ENCODE measurements around the gene MDFIC.
"Not testable (repeated sequence)": the region's sequence is repeated elsewhere in the genome, so short reads cannot be mapped to it uniquely, and the experiment has no call there.

Gene MDFIC

GRCh38 chr7:114922026-114922651 is at the start of gene MDFIC:
Gene MDFIC (plus strand): TSS chr7:114922094. CDS start chr7:114923034, 940 bp downstream.
- peak in 1 of 2 experiments; percentile 36 for DNase-seq

- DNase-seq, result no peak
Observed at GRCh38 chr7:114874170-114874569, 47.7 kb upstream of the MDFIC start.

GRCh38 chr7:114875186-114875585 is 46.7 kb upstream of the MDFIC start:
- DNase-seq, result no peak

- DNase-seq, result no peak
Observed at GRCh38 chr7:114879554-114879953, 42.3 kb upstream of the MDFIC start.

GRCh38 chr7:114885836-114886235 is 36.1 kb upstream of the MDFIC start:
- DNase-seq, result no peak

GRCh38 chr7:114886241-114886640 is 35.7 kb upstream of the MDFIC start:
- no peak for DNase-seq

- DNase-seq, result not testable (repeated sequence)
Observed at GRCh38 chr7:114889116-114889515, 32.8 kb upstream of the MDFIC start.

- DNase-seq, result peak in 1 of 2 experiments; percentile 4
Observed at GRCh38 chr7:114889646-114890285, 32.1 kb upstream of the MDFIC start.

- no peak for DNase-seq
Observed at GRCh38 chr7:114890561-114890960, 31.3 kb upstream of the MDFIC start.

GRCh38 chr7:114900127-114900526 is 21.8 kb upstream of the MDFIC start:
- no peak for DNase-seq

- no peak for DNase-seq
Observed at GRCh38 chr7:114901771-114902170, 20.1 kb upstream of the MDFIC start.

GRCh38 chr7:114903131-114903530 is 18.8 kb upstream of the MDFIC start:
- DNase-seq, result no peak

- no peak for DNase-seq
Observed at GRCh38 chr7:114910787-114911186, 11.1 kb upstream of the MDFIC start.

GRCh38 chr7:114911411-114911810 is 10.5 kb upstream of the MDFIC start:
- DNase-seq, result no peak

- DNase-seq, result no peak
Observed at GRCh38 chr7:114916261-114916892, 5.5 kb upstream of the MDFIC start.

GRCh38 chr7:114917211-114917839 is 4.6 kb upstream of the MDFIC start:
- no peak for DNase-seq

- DNase-seq, result no peak
Observed at GRCh38 chr7:114919587-114919986, 2.3 kb upstream of the MDFIC start.

GRCh38 chr7:114921631-114922025 is 266 bp upstream of the MDFIC start:
- DNase-seq, result no peak

- DNase-seq, result peak in 1 of 2 experiments; percentile 16
Observed at GRCh38 chr7:114922652-114923402, 933 bp downstream of the MDFIC start.

- no peak for DNase-seq
Observed at GRCh38 chr7:114923403-114923713, 1.5 kb downstream of the MDFIC start.

- no peak for DNase-seq
Observed at GRCh38 chr7:114924038-114924712, 2.3 kb downstream of the MDFIC start.

- no peak for DNase-seq
Observed at GRCh38 chr7:114925434-114925833, 3.5 kb downstream of the MDFIC start.

GRCh38 chr7:114928060-114928459 is 6.2 kb downstream of the MDFIC start:
- no peak for DNase-seq
